A673 (cell line): ENCODE data around the gene SOCS7. TPM values are rescaled to one million over a fixed set of nuclear protein-coding genes. Genes with fewer than 3 reads are reported as not detected.

Experiments used
- BruUV-seq: library from RNA; stranded (reverse); fragments of 400-500 nt; replicated peaks from 2 replicates; lab custom pipeline; 2021; lab: Mats Ljungman, UMichigan
- CTCF ChIA-PET: fragments of 300-600 bp; sonication (Branson Sonifier 250); formaldehyde crosslinking; loops from one replicate; lab custom pipeline; 2022; ENCODE audit warnings: antibody characterized with exemption; lab: Charles Lee
- POLR2A ChIA-PET: fragments of 300-600 bp; sonication (Branson Sonifier 250); formaldehyde crosslinking; loops from one replicate; lab custom pipeline; 2022; ENCODE audit warnings: antibody characterized with exemption; ENCODE audit not compliant: low non-redundant PET; lab: Charles Lee
- DNase-seq: peaks from one replicate; pipeline ENCODE4 v3.0.0-alpha.2; 2015; ENCODE audit warnings: low spot score
- H3K27ac ChIP-seq: fragments of 200-600 bp; sonication (generic); 2 replicates; pipeline ENCODE4 v1.5.1; 2016; ENCODE audit warnings: mixed run types, low read depth, mild to moderate bottlenecking, mixed read lengths, antibody characterized with exemption, low read length; ENCODE audit not compliant: poor library complexity, severe bottlenecking
- H3K27me3 ChIP-seq: fragments of 200-600 bp; sonication (generic); replicated peaks from 2 replicates; pipeline ENCODE4 v1.6.1; 2017; ENCODE audit warnings: mixed run types, low read depth, mild to moderate bottlenecking, mixed read lengths, antibody characterized with exemption, low read length; ENCODE audit not compliant: insufficient read depth, poor library complexity
- H3K36me3 ChIP-seq: fragments of 200-600 bp; sonication (generic); 2 replicates; pipeline ENCODE4 v1.6.1; 2016; ENCODE audit warnings: mixed run types, mild to moderate bottlenecking, mixed read lengths, antibody characterized with exemption, low read length; ENCODE audit not compliant: insufficient read depth, poor library complexity, severe bottlenecking
- H3K4me1 ChIP-seq: fragments of 200-600 bp; sonication (generic); 2 replicates; pipeline ENCODE4 v1.6.1; 2017; ENCODE audit warnings: mixed run types, mild to moderate bottlenecking, mixed read lengths, antibody characterized with exemption, low read length; ENCODE audit not compliant: insufficient read depth, poor library complexity, severe bottlenecking
- H3K4me3 ChIP-seq: fragments of 200-600 bp; sonication (generic); 2 replicates; pipeline ENCODE4 v1.5.1; 2016; ENCODE audit warnings: low read depth, mixed run types, mild to moderate bottlenecking, mixed read lengths, low read length; ENCODE audit not compliant: poor library complexity, severe bottlenecking
- H3K9me3 ChIP-seq: fragments of 200-600 bp; sonication (generic); 2 replicates; pipeline ENCODE4 v1.6.1; 2016; ENCODE audit warnings: mixed run types, low read depth, mild to moderate bottlenecking, mixed read lengths, antibody characterized with exemption, low read length; ENCODE audit not compliant: poor library complexity, severe bottlenecking
- EZH2 ChIP-seq: fragments of 200-600 bp; sonication (generic); IDR thresholded peaks from 2 replicates; pipeline ENCODE4 v1.6.1; 2017; ENCODE audit warnings: borderline replicate concordance, low read depth, mild to moderate bottlenecking, mixed read lengths, antibody characterized with exemption, low read length; ENCODE audit not compliant: poor library complexity, severe bottlenecking
- intact Hi-C: fragments of 100-400 bp; cut with micrococcal nuclease; formaldehyde crosslinking; loops from one replicate; pipeline ENCODE4 v1.10.0; 2022; ENCODE audit not compliant: unreplicated experiment
- total RNA-seq: library from RNA; stranded (reverse); gene quantifications from 2 replicates; pipeline ENCODE4 v1.2.3, GENCODE V29; 2021
- TF ChIP-seq, protein P1 (sequence below): fragments of 300-800, 200-600 bp; sonication (generic); conservative IDR thresholded peaks from 2 replicates; pipeline ENCODE4 v1.5.1; 2017; ENCODE audit warnings: low read depth, mild to moderate bottlenecking, antibody characterized with exemption, low read length, moderate library complexity, mixed read lengths

The SOCS7 gene
- total RNA-seq, 1 experiment from 2014 or later, result 15.2 TPM

DNA sequence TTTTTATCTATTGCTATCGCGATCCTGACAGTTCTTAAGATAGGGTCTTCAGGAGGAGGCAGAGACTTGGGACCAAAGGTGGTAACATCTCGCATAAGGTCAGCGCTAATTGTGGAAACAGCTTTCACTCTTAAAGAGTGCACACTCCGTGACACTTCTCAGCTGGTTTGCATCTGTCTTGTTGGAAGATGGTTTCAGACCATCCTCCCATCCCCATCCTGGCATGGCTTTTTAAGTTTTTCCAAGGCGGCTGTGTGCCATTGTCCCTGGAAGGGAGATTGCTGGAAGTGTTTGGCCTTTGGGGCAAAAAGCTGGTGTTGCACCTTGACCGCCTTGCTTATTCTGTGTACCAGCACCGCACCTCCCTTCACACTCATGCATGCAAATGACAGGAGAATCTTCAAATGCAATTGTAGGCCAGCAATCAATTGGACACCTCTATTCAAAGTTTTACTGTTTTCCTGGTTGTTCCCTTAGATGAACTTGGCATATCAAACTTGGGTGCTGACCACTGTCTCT is 1.5 kb downstream of the SOCS7 start:
- no peak overlapping the region for H3K27ac ChIP-seq
- POLR2A ChIA-PET, result no interaction called here

DNA sequence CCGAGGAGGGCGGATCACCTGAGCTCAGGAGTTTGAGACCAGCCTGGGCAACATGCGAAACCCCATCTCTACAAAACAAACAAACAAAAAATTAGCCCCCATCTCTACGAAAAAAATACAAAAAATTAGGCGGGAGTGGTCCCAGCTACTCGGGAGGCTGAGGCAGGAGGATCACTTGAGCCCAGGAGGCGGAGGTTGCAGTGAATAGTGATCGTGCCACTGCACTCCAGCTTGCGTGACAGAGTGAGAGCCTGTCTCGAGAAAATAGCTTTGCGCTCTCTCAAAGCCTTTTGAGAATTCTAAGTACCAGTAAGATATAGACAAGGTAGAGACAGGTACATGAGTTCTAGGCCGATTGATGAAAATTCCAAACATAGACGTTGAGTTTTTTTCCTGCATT is 2.0 kb downstream of the SOCS7 start:
- no TSS peak for BruUV-seq
- POLR2A ChIA-PET, result no interaction called here
- no peak overlapping the region for H3K27ac ChIP-seq
- intact Hi-C loops, result no loop called here
- no peaks in the 10 kb centered on the region for H3K9me3 ChIP-seq
- CTCF ChIA-PET, result no interaction called here
- TF ChIP-seq, protein P1, sequence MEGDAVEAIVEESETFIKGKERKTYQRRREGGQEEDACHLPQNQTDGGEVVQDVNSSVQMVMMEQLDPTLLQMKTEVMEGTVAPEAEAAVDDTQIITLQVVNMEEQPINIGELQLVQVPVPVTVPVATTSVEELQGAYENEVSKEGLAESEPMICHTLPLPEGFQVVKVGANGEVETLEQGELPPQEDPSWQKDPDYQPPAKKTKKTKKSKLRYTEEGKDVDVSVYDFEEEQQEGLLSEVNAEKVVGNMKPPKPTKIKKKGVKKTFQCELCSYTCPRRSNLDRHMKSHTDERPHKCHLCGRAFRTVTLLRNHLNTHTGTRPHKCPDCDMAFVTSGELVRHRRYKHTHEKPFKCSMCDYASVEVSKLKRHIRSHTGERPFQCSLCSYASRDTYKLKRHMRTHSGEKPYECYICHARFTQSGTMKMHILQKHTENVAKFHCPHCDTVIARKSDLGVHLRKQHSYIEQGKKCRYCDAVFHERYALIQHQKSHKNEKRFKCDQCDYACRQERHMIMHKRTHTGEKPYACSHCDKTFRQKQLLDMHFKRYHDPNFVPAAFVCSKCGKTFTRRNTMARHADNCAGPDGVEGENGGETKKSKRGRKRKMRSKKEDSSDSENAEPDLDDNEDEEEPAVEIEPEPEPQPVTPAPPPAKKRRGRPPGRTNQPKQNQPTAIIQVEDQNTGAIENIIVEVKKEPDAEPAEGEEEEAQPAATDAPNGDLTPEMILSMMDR, result no peak
- peak overlapping the region; percentile 68 for H3K4me3 ChIP-seq
- DNase-seq, result no peak
- H3K27me3 ChIP-seq, result no peaks in the 10 kb centered on the region
- no peaks in the 10 kb centered on the region for H3K36me3 ChIP-seq
- H3K4me1 ChIP-seq, result peaks cover 8% of the 10 kb centered on the region

More for the DNA sequence above, 1.5 kb downstream of the SOCS7 start:
- H3K36me3 ChIP-seq, result no peaks in the 10 kb centered on the region
- CTCF ChIA-PET, result interaction anchor here (1.7 kb wide), 1 partner anchor 61 kb away, joined by 13 read pairs; no protein-coding TSS in a partner anchor
- intact Hi-C loops, result no loop called here
- no peaks in the 10 kb centered on the region for H3K27me3 ChIP-seq
- DNase-seq, result no peak
- H3K4me1 ChIP-seq, result peaks cover 8% of the 10 kb centered on the region
- no TSS peak for BruUV-seq
- TF ChIP-seq EZH2, result no peak
- TF ChIP-seq, protein P1, result no peak
- H3K4me3 ChIP-seq, result peak overlapping the region; percentile 68
- no peaks in the 10 kb centered on the region for H3K9me3 ChIP-seq

DNA sequence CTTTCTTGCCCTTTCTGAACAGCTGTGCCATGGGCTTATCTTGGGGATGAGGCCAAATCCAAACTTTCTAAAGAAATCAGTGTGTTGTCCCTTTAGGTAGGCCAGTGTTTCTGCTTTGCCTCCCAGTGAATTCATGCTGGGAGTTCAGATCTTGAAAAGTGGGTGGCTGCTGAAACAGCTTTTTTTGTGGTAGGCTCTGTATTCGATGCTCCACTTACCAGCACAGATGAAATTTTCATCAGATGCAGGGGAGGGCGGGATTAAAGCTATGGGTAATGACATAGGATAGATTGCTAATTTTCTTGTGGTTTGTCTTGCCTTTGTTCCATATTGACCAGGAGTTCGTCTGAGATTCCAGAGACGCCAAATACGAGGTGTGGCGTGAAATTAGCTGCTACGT is 2.8 kb downstream of the SOCS7 start:
- Histone ChIP-seq H3K27ac (no peak overlapping the region), H3K4me3 (peak overlapping the region; percentile 19), H3K27me3 (no peaks in the 10 kb centered on the region), H3K9me3 (no peaks in the 10 kb centered on the region), H3K36me3 (no peaks in the 10 kb centered on the region), H3K4me1 (peaks cover 8% of the 10 kb centered on the region)
- no peak for DNase-seq
- intact Hi-C loops, result no loop called here
- BruUV-seq, result no TSS peak
- ChIA-PET CTCF (no interaction called here), POLR2A (no interaction called here)
- TF ChIP-seq, protein P1, result no peak
- no peak for TF ChIP-seq EZH2
